HG03060 (cell line): ENCODE data around the gene MOK.

Experiments
- ATAC-seq: cut with Tn5 transposase; IDR thresholded peaks from one replicate; pipeline ENCODE4 v1.9.1; 2021; ENCODE audit warnings: low read depth, moderate number of reproducible peaks; ENCODE audit not compliant: unreplicated experiment

Gene MOK

GRCh38 chr14:102227184-102227964 lies 77.6 kb downstream of the MOK start:
- no peak for ATAC-seq

- ATAC-seq, result no peak
Observed at GRCh38 chr14:102226356-102227125, 78.4 kb downstream of the MOK start.

GRCh38 chr14:102225936-102226335 lies 79.0 kb downstream of the MOK start:
- no peak for ATAC-seq

- ATAC-seq, result no peak
Observed at GRCh38 chr14:102225386-102225785, 79.6 kb downstream of the MOK start.

- ATAC-seq, result no peak
Observed at GRCh38 chr14:102223682-102224081, 81.3 kb downstream of the MOK start.

GRCh38 chr14:102222751-102223150 lies 82.2 kb downstream of the MOK start:
- no peak for ATAC-seq

GRCh38 chr14:102222009-102222575 lies 82.9 kb downstream of the MOK start:
- no peak for ATAC-seq

GRCh38 chr14:102221026-102221425 lies 83.9 kb downstream of the MOK start:
- no peak for ATAC-seq

- peak; percentile 73 for ATAC-seq
Observed at GRCh38 chr14:102220031-102220430, 84.9 kb downstream of the MOK start.

GRCh38 chr14:102219316-102219715 lies 85.6 kb downstream of the MOK start:
- no peak for ATAC-seq

GRCh38 chr14:102218688-102219087 lies 86.3 kb downstream of the MOK start:
- ATAC-seq, result no peak

- no peak for ATAC-seq
Observed at GRCh38 chr14:102217987-102218421, 87.0 kb downstream of the MOK start.

- ATAC-seq, result no peak
Observed at GRCh38 chr14:102217399-102217798, 87.6 kb downstream of the MOK start.

- no peak for ATAC-seq
Observed at GRCh38 chr14:102215576-102216250, 89.3 kb downstream of the MOK start.

GRCh38 chr14:102215071-102215470 lies 89.9 kb downstream of the MOK start:
- no peak for ATAC-seq

GRCh38 chr14:102213984-102214658 lies 90.8 kb downstream of the MOK start:
- ATAC-seq, result no peak

- no peak for ATAC-seq
Observed at GRCh38 chr14:102213470-102213869, 91.5 kb downstream of the MOK start.

GRCh38 chr14:102212845-102213244 lies 92.1 kb downstream of the MOK start:
- ATAC-seq, result no peak

- ATAC-seq, result no peak
Observed at GRCh38 chr14:102212356-102212755, 92.6 kb downstream of the MOK start.

- ATAC-seq, result no peak
Observed at GRCh38 chr14:102211240-102211639, 93.7 kb downstream of the MOK start.
